SK-N-MC (cell line): ENCODE measurements around the gene UBL3.

Experiments used
- DNase-seq: peaks from one replicate; pipeline ENCODE4 v3.0.0-alpha.2; 2011; ENCODE audit warnings: low read depth, low spot score
- H3K27ac ChIP-seq: fragments of 200-600 bp; sonication (generic); 2 replicates; pipeline ENCODE4 v1.5.1; 2016; ENCODE audit warnings: mixed run types
- H3K36me3 ChIP-seq: fragments of 200-600 bp; sonication (generic); 2 replicates; pipeline ENCODE4 v1.6.1; 2017; ENCODE audit warnings: antibody characterized with exemption, low read length, mixed read lengths; ENCODE audit not compliant: insufficient read depth
- H3K4me3 ChIP-seq: fragments of 200-600 bp; sonication (generic); 2 replicates; pipeline ENCODE4 v1.5.1; 2016
- H3K9ac ChIP-seq: fragments of 200-600 bp; sonication (generic); 2 replicates; pipeline ENCODE4 v1.8.0; 2017; ENCODE audit warnings: mixed run types, mixed read lengths; ENCODE audit not compliant: insufficient read length
- H3K9me3 ChIP-seq: fragments of 200-600 bp; sonication (generic); 2 replicates; pipeline ENCODE4 v1.6.1; 2017; ENCODE audit warnings: low read depth, mild to moderate bottlenecking, antibody characterized with exemption, low read length, moderate library complexity, mixed read lengths
- EZH2 ChIP-seq: fragments of 200-600 bp; sonication (generic); IDR thresholded peaks from one replicate; pipeline ENCODE4 v1.6.1; 2017; ENCODE audit warnings: antibody characterized with exemption
- FOXP2 ChIP-seq: optimal IDR thresholded peaks from 2 replicates; pipeline ENCODE3; 2011; ENCODE audit warnings: mild to moderate bottlenecking, moderate library complexity; ENCODE audit not compliant: insufficient read depth; ENCODE audit errors: extremely low read length, control extremely low read depth
- POLR2AphosphoS5 ChIP-seq: IDR thresholded peaks from 2 replicates; pipeline ENCODE4 v1.6.1; 2012; ENCODE audit warnings: mild to moderate bottlenecking, low read depth, low read length, borderline replicate concordance

UBL3 gene

GRCh38 chr13:29849731-29850212 is 645 bp downstream of the UBL3 start:
- Histone ChIP-seq H3K27ac (no peak overlapping the region), H3K4me3 (peak overlapping the region; percentile 87), H3K9me3 (no peaks in the 10 kb centered on the region), H3K9ac (peak overlapping the region; percentile 75), H3K36me3 (no peaks in the 10 kb centered on the region)
- DNase-seq, result no peak
- no peak for TF ChIP-seq EZH2
- no peak for TF ChIP-seq POLR2AphosphoS5
- TF ChIP-seq FOXP2, result no peak

DNA sequence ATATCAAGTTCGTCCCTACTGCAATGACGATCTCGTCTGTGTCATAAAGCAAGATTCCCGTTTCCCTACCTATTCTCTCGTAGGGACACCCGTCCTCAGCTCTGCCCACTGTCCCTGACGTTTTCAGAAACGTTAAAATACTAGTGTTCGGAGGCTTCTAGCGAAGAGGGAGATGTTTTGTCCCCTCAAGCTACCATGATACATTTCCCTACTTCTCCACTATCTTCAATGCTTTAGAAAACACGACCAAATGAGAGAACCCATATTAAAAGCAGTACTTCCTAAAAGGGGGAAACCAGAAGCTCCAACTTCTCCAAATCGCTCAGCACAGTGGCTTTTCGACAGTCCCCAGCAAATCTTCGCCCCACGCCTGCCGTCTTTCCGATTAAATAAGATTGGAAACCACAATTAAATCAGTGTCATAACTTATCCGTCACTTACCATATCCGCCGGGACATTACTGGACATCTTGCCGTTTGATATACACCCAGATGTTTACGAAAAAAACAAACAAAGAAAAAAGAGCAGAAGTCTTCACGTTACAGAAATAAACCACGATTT is 1.3 kb downstream of the UBL3 start:
- H3K36me3 ChIP-seq, result no peaks in the 10 kb centered on the region
- TF ChIP-seq POLR2AphosphoS5, result no peak
- no peak for TF ChIP-seq EZH2
- TF ChIP-seq FOXP2, result no peak
- no peak for DNase-seq
- H3K9ac ChIP-seq, result peak overlapping the region; percentile 75
- no peaks in the 10 kb centered on the region for H3K9me3 ChIP-seq
- H3K4me3 ChIP-seq, result peak overlapping the region; percentile 87
- H3K27ac ChIP-seq, result no peak overlapping the region

GRCh38 chr13:29847501-29847983 is 2.9 kb downstream of the UBL3 start:
- TF ChIP-seq EZH2 (no peak), POLR2AphosphoS5 (no peak), FOXP2 (no peak)
- Histone ChIP-seq H3K27ac (0 out of 2 replicates have a peak overlapping the region, but pooled peaks have one; percentile 42), H3K9me3 (no peaks in the 10 kb centered on the region), H3K36me3 (no peaks in the 10 kb centered on the region), H3K9ac (peak overlapping the region; percentile 61), H3K4me3 (peak overlapping the region; percentile 87)
- DNase-seq, result no peak

DNA sequence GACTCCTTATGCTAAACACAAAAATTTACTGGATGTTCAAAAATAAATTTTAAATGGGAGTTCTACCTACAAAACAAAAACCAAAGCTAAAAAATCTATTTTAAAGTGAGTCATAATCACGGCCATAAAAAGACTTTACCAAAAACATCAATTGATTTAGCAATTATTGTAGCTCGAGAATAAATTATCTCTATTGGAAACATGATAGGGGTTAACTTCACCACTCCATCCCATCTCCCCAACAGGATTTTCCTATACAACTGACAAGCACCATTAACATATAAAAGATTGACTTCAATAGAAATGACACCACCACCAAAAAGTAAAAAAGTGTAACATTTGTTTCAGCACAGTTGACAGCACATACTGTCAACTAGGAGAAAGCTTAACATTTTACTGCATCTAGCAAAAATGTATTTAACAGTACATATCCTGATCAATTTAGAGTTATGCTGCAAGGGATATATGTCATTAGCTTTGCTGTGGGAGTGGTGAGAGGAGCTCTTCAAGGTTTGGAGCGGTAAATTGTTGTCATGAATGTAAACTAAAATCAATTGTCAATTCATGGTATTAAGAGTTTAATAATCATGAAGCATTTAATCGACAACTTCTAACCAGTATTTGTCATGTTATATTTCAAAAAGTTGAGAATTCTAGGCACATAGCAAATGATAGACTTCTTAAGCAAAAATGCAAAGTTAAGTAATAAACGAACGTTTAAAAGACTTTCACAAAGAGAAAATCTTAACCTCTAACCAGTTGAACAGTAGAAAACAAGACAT is 3.8 kb downstream of the UBL3 start:
- Histone ChIP-seq H3K36me3 (no peaks in the 10 kb centered on the region), H3K9ac (peak overlapping the region; percentile 61), H3K27ac (no peak overlapping the region), H3K4me3 (peak overlapping the region; percentile 87), H3K9me3 (no peaks in the 10 kb centered on the region)
- no peak for DNase-seq
- TF ChIP-seq EZH2 (no peak), FOXP2 (no peak), POLR2AphosphoS5 (no peak)

- Histone ChIP-seq H3K27ac (no peak overlapping the region), H3K36me3 (no peaks in the 10 kb centered on the region), H3K9me3 (no peaks in the 10 kb centered on the region), H3K4me3 (0 out of 2 replicates have a peak overlapping the region, but pooled peaks have one; percentile 5), H3K9ac (peak overlapping the region; percentile 13)
- TF ChIP-seq FOXP2 (no peak), POLR2AphosphoS5 (no peak), EZH2 (no peak)
- DNase-seq, result no peak
Measured at GRCh38 chr13:29845440-29846056, 4.9 kb downstream of the UBL3 start.

DNA sequence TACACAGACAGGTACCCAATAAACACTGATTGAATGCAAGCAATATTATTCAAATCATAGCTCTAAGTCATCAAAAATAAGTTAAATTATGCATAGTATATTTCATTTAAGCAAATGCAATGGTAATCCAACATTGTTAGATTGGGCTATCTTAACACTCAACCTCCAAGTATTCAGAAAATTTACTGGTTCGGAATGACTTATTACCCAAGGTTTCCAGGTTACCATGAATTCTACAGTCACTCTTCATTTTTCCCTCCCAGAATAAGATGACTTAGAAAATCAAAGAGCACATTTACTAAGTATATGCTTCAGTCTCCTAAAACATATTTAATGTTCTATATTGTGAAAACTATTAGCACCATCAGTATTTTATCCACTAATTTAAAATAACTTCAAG is 6.0 kb downstream of the UBL3 start:
- H3K9me3 ChIP-seq, result no peaks in the 10 kb centered on the region
- TF ChIP-seq FOXP2 (no peak), EZH2 (no peak), POLR2AphosphoS5 (no peak)
- H3K4me3 ChIP-seq, result no peak overlapping the region
- no peaks in the 10 kb centered on the region for H3K36me3 ChIP-seq
- H3K9ac ChIP-seq, result no peak overlapping the region
- DNase-seq, result no peak
- no peak overlapping the region for H3K27ac ChIP-seq

DNA sequence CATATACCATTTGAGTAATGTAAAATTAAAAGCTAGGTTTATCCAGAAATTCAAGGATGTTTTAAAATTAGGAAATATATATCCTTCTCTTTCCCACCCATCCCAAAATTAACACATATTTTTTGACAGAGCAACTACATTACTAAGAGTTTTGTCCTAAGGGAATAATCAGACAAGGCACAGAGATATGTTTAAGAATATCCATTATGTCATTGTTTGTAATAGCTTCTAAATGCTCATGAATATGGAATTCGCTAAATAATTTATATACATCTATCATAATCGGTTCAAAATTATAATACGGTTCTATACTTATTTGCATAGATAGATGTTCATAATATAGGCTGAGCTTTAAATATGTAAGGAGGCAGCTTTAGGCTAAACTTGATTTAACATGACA is 9.8 kb downstream of the UBL3 start:
- H3K9ac ChIP-seq, result no peak overlapping the region
- TF ChIP-seq POLR2AphosphoS5, result no peak
- H3K27ac ChIP-seq, result peak overlapping the region; percentile 67
- H3K4me3 ChIP-seq, result peak overlapping the region; percentile 32
- H3K9me3 ChIP-seq, result no peaks in the 10 kb centered on the region; the same call in 1 of the 2 replicates
- no peak for DNase-seq
- H3K36me3 ChIP-seq, result no peaks in the 10 kb centered on the region

DNA sequence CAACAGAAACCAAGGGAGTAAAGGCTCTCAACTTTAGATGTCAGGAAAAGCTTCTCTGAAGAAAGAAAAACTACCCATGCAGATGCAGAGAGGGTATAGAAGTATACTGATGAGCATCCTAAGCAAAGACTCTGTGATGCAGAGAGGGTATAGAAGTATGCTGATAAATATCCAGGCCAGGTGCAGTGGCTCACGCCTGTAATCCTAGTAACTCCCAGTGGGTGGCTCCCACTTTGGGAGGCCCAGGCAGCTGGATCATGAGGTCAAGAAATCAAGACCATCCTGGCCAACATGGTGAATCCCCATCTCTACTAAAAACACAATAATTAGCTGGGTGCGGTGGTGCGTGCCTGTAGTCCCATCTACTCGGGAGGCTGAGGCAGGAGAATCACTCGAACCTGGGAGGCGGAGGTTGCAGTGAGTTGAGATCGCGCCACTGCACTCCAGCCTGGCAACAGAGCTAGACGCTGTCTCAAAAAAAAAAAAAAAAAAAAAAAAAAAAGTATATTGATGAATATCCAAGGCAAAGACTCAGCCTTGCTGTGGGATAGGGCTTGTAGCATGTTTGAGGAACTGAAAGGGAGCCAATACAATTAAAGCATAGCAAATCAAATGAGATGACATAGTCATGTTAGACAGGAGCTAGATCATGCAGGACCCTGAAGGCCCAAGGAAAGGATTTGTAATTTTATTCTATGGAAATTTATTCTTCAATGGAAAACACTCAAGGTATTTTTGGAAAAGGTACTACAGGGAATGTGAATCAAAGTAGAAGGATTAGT is 14.9 kb downstream of the UBL3 start:
- Histone ChIP-seq H3K9ac (no peak overlapping the region), H3K4me3 (no peak overlapping the region), H3K9me3 (no peaks in the 10 kb centered on the region; the same call in 1 of the 2 replicates), H3K27ac (no peak overlapping the region), H3K36me3 (no peaks in the 10 kb centered on the region)
- DNase-seq, result no peak
- no peak for TF ChIP-seq FOXP2
- TF ChIP-seq EZH2, result no peak
- TF ChIP-seq POLR2AphosphoS5, result no peak
